Activated naive CD4-positive, alpha-beta T cell treated with anti-CD3 and anti-CD28 coated beads, Interleukin-2, amount 50 U/mL, for 24 hours (primary cell): Measurements from ENCODE around the gene MELTF.

Experiments used
- H3K27ac Mint-ChIP-seq: one replicate; pipeline ENCODE4 v1.8.0; 2021; ENCODE audit warnings: mild to moderate bottlenecking, mixed read lengths
- H3K27me3 Mint-ChIP-seq: one replicate; pipeline ENCODE4 v1.8.0; 2021; ENCODE audit warnings: mixed read lengths
- H3K36me3 Mint-ChIP-seq: one replicate; pipeline ENCODE4 v1.8.0; 2021; ENCODE audit warnings: mixed read lengths
- H3K4me1 Mint-ChIP-seq: one replicate; pipeline ENCODE4 v1.8.0; 2021; ENCODE audit warnings: mixed read lengths
- H3K4me3 Mint-ChIP-seq: one replicate; pipeline ENCODE4 v1.8.0; 2021; ENCODE audit warnings: mild to moderate bottlenecking, mixed read lengths
- H3K9me3 Mint-ChIP-seq: one replicate; pipeline ENCODE4 v1.8.0; 2021; ENCODE audit warnings: mixed read lengths

Gene MELTF

GRCh38 chr3:196970547-196971093, 59.0 kb downstream of the MELTF start:
- H3K36me3 Mint-ChIP-seq, result no peaks in the 10 kb centered on the region
- H3K4me1 Mint-ChIP-seq, result no peaks in the 10 kb centered on the region
- no peaks in the 10 kb centered on the region for H3K27me3 Mint-ChIP-seq
- H3K27ac Mint-ChIP-seq, result peak overlapping the region; percentile 55
- peak overlapping the region; percentile 80 for H3K4me3 Mint-ChIP-seq
- H3K9me3 Mint-ChIP-seq, result no peaks in the 10 kb centered on the region

GRCh38 chr3:196969660-196970546, 59.7 kb downstream of the MELTF start:
- H3K4me1 Mint-ChIP-seq, result no peaks in the 10 kb centered on the region
- H3K4me3 Mint-ChIP-seq, result peak overlapping the region; percentile 80
- H3K27me3 Mint-ChIP-seq, result no peaks in the 10 kb centered on the region
- no peaks in the 10 kb centered on the region for H3K36me3 Mint-ChIP-seq
- no peaks in the 10 kb centered on the region for H3K9me3 Mint-ChIP-seq
- peak overlapping the region; percentile 55 for H3K27ac Mint-ChIP-seq

- Mint-ChIP-seq H3K9me3 (no peaks in the 10 kb centered on the region), H3K36me3 (no peaks in the 10 kb centered on the region), H3K27ac (no peak overlapping the region), H3K27me3 (no peaks in the 10 kb centered on the region), H3K4me3 (peak overlapping the region; percentile 85), H3K4me1 (no peaks in the 10 kb centered on the region)
Measured at GRCh38 chr3:196969134-196969659, 60.4 kb downstream of the MELTF start.

- Mint-ChIP-seq H3K9me3 (no peaks in the 10 kb centered on the region), H3K4me1 (no peaks in the 10 kb centered on the region), H3K36me3 (no peaks in the 10 kb centered on the region), H3K4me3 (peak within 1 kb of the TSS; percentile 85), H3K27ac (no peak within 1 kb of the TSS), H3K27me3 (no peaks in the 10 kb centered on the region)
Measured at GRCh38 chr3:196968233-196969133, 61.1 kb downstream of the MELTF start, which contains the start of gene PIGZ. TSS of gene PIGZ (minus strand) at chr3:196968833. CDS start at chr3:196952031, 16,802 bp downstream.

GRCh38 chr3:196967412-196968232, 62.0 kb downstream of the MELTF start:
- peak overlapping the region; percentile 75 for H3K4me3 Mint-ChIP-seq
- no peak overlapping the region for H3K27ac Mint-ChIP-seq
- H3K9me3 Mint-ChIP-seq, result no peaks in the 10 kb centered on the region
- no peaks in the 10 kb centered on the region for H3K27me3 Mint-ChIP-seq
- H3K4me1 Mint-ChIP-seq, result no peaks in the 10 kb centered on the region
- H3K36me3 Mint-ChIP-seq, result no peaks in the 10 kb centered on the region

- H3K4me3 Mint-ChIP-seq, result peak overlapping the region; percentile 36
- no peaks in the 10 kb centered on the region for H3K4me1 Mint-ChIP-seq
- H3K27me3 Mint-ChIP-seq, result no peaks in the 10 kb centered on the region
- no peak overlapping the region for H3K27ac Mint-ChIP-seq
- H3K9me3 Mint-ChIP-seq, result no peaks in the 10 kb centered on the region
- H3K36me3 Mint-ChIP-seq, result no peaks in the 10 kb centered on the region
Measured at GRCh38 chr3:196966526-196967401, 62.9 kb downstream of the MELTF start.

- Mint-ChIP-seq H3K27ac (no peak overlapping the region), H3K4me3 (no peak overlapping the region), H3K27me3 (no peaks in the 10 kb centered on the region), H3K4me1 (no peaks in the 10 kb centered on the region), H3K36me3 (no peaks in the 10 kb centered on the region), H3K9me3 (no peaks in the 10 kb centered on the region)
Measured at GRCh38 chr3:196965804-196966173, 63.8 kb downstream of the MELTF start.

- H3K27ac Mint-ChIP-seq, result no peak overlapping the region
- H3K4me3 Mint-ChIP-seq, result no peak overlapping the region
- no peaks in the 10 kb centered on the region for H3K36me3 Mint-ChIP-seq
- no peaks in the 10 kb centered on the region for H3K27me3 Mint-ChIP-seq
- H3K4me1 Mint-ChIP-seq, result no peaks in the 10 kb centered on the region
- no peaks in the 10 kb centered on the region for H3K9me3 Mint-ChIP-seq
Measured at GRCh38 chr3:196965112-196965803, 64.4 kb downstream of the MELTF start.

GRCh38 chr3:196963631-196963953, 66.0 kb downstream of the MELTF start:
- Mint-ChIP-seq H3K27me3 (no peaks in the 10 kb centered on the region), H3K9me3 (no peaks in the 10 kb centered on the region), H3K4me3 (no peak overlapping the region), H3K27ac (no peak overlapping the region), H3K4me1 (no peaks in the 10 kb centered on the region), H3K36me3 (no peaks in the 10 kb centered on the region)

GRCh38 chr3:196962930-196963630, 66.5 kb downstream of the MELTF start:
- Mint-ChIP-seq H3K27ac (no peak overlapping the region), H3K4me3 (no peak overlapping the region), H3K9me3 (no peaks in the 10 kb centered on the region), H3K27me3 (no peaks in the 10 kb centered on the region), H3K36me3 (no peaks in the 10 kb centered on the region), H3K4me1 (no peaks in the 10 kb centered on the region)

- H3K4me3 Mint-ChIP-seq, result no peak overlapping the region
- H3K36me3 Mint-ChIP-seq, result no peaks in the 10 kb centered on the region
- H3K9me3 Mint-ChIP-seq, result no peaks in the 10 kb centered on the region
- no peaks in the 10 kb centered on the region for H3K27me3 Mint-ChIP-seq
- no peaks in the 10 kb centered on the region for H3K4me1 Mint-ChIP-seq
- H3K27ac Mint-ChIP-seq, result no peak overlapping the region
Measured at GRCh38 chr3:196962108-196962929, 67.3 kb downstream of the MELTF start.

GRCh38 chr3:196954832-196955231, 74.8 kb downstream of the MELTF start:
- Mint-ChIP-seq H3K27ac (no peak overlapping the region), H3K27me3 (no peaks in the 10 kb centered on the region), H3K4me1 (no peaks in the 10 kb centered on the region), H3K36me3 (no peaks in the 10 kb centered on the region), H3K4me3 (no peak overlapping the region), H3K9me3 (no peaks in the 10 kb centered on the region)
